Measurements from ENCODE around the gene CLBA1. TPM values are rescaled to one million over a fixed set of nuclear protein-coding genes. Genes with fewer than 3 reads are reported as not detected.

Gene CLBA1
- total and polyA plus RNA-seq, 8 donors = 7.1 to 17.2 (median 13.3) TPM

DNA sequence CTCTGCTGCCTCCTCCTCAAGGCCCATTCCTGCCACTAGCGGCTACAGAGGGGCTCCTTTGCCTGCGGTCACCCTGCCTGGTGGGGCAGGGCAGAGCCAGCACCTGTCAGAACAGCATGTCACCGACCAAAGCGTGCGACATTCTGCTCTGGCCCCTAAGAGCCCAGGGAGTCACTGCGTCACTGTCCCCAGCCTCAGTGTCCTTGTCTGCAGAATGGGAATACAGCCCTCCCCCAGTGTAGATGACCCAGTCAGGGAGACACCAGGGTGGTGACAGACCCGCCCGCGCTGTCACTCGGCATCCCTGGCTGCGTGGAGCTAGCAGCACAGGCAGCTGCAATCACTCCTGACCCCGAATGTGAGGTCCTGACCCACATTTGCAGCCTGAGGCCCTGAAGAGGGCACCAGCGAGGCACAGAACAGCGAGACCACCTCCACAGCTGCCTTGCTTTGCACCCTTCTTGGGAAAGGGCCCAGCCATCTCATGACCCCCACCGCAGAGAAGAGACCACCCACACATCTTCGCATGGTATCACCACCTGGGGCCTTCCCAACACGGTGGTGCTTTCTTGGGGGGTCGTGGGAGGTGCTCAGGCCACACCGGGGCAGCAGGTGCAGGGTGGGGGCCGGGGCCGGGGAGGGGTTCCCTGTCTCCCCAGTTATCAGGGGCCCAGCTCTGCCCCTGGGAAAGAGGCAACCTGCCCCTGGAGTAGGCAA lies 9.9 kb upstream of the CLBA1 start:
- H3K27ac ChIP-seq = no peak overlapping the region
- no peaks in the 10 kb centered on the region for H3K36me3 ChIP-seq
- H3K9me3 ChIP-seq = no peaks in the 10 kb centered on the region
- no peak for ATAC-seq
- intact Hi-C loops (cut with DNase I) = loop anchor here in 1 of 2 donors (5.0 kb wide), 1 partner anchor 72 kb away; no protein-coding TSS in a partner anchor
- H3K27me3 ChIP-seq = peaks cover 0 to 32% of the 10 kb centered on the region in 2 donors
- peaks cover 49 to 93% of the 10 kb centered on the region in 2 donors for H3K4me1 ChIP-seq
- TF ChIP-seq, protein P1, sequence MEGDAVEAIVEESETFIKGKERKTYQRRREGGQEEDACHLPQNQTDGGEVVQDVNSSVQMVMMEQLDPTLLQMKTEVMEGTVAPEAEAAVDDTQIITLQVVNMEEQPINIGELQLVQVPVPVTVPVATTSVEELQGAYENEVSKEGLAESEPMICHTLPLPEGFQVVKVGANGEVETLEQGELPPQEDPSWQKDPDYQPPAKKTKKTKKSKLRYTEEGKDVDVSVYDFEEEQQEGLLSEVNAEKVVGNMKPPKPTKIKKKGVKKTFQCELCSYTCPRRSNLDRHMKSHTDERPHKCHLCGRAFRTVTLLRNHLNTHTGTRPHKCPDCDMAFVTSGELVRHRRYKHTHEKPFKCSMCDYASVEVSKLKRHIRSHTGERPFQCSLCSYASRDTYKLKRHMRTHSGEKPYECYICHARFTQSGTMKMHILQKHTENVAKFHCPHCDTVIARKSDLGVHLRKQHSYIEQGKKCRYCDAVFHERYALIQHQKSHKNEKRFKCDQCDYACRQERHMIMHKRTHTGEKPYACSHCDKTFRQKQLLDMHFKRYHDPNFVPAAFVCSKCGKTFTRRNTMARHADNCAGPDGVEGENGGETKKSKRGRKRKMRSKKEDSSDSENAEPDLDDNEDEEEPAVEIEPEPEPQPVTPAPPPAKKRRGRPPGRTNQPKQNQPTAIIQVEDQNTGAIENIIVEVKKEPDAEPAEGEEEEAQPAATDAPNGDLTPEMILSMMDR (IDR thresholded peaks at IDR 0.05) = no peak
- DNase-seq = peak in 1 of 4 donors; percentile 57
- no peak overlapping the region for H3K4me3 ChIP-seq

DNA sequence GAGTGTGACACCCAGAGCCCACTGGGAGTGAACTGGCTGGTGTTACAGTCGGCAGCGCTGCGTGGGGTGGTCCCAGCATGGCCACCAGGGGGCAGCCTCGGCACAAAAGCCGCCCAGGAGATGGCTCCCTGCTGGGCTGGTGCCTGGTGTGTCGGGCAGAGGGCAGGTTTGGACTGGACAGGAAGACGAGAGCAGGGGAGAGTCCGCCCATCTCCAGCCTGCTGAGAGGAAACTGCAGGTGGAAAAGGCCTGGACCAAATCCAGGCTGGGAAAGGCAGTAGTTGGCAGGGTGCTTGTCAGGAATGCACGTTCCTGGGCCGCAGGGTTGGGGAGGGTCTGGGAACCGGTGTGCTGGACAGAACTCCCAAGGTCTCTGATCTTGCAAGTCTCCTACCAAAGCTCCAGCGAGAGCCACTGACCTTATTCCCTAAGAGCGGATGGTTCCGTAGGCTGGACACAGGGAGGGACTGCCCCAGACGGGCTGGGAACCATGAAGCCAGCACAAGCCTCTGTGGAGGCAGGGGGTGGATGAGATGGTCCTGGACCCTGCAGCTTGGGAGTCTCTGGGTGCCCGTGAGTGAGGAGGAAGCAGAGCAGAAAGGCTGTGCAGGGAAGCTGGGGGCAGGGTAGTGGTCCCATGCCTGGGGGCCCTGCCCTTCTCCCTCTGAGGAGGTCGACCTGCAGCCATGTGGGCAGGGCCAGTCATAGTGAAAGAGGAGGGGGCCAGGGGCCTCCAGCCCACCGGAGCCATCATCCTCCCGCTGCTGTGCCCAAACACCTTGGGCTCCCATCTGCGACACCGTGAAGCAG lies 9.2 kb upstream of the CLBA1 start:
- Histone ChIP-seq H3K27me3 (peaks cover 0 to 32% of the 10 kb centered on the region in 2 donors), H3K4me3 (no peak overlapping the region), H3K36me3 (no peaks in the 10 kb centered on the region), H3K4me1 (peaks cover 45 to 86% of the 10 kb centered on the region in 2 donors), H3K9me3 (no peaks in the 10 kb centered on the region), H3K27ac (no peak overlapping the region)
- TF ChIP-seq, protein P1 (IDR thresholded peaks at IDR 0.05) = peak; percentile 91 to 96
- DNase-seq (peak in 3 of 4 donors; percentile 78 to 97 (median 86)), ATAC-seq (peak; percentile 43)
- intact Hi-C loops (cut with DNase I) = loop anchor here in 1 of 2 donors (5.0 kb wide), 1 partner anchor 71 kb away; no protein-coding TSS in a partner anchor

DNA sequence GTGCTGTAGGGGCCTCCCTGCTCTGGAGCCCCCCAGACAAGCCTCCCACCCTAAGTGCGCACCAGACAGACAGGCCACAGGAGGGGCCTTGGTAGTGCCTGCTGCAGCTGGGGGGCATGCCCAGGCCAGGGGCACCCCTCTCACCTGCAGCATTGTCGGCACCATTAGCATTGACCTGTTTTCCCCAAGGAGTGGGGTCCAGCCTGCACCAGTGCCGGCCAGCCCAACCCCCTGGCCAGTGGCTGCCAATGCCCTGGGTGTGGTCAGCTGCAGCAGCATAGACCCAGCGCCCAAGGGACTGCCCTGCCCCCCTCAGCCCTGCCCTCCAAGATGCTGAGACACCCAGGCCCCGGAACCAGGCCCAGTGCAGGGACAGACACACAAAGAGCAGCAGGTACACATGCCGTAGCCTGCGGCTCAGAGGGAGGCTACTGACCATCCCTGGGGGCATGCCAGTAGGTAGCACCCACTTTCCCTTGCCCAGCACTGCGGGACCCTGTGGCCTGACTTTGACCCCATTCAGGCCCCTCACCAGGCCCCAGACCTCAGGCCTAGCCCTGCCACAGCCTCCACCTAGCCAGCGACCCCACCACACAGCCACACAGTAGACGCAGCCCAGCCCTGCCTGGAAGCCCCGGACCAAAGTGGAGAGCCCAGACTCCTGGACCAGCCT lies 8.4 kb upstream of the CLBA1 start:
- intact Hi-C loops (cut with DNase I) = loop anchor here in 1 of 2 donors (5.0 kb wide), 1 partner anchor 70 kb away; no protein-coding TSS in a partner anchor
- H3K4me1 ChIP-seq = peaks cover 38 to 80% of the 10 kb centered on the region in 2 donors
- H3K27ac ChIP-seq = no peak overlapping the region
- H3K27me3 ChIP-seq = peaks cover 0 to 32% of the 10 kb centered on the region in 2 donors
- H3K9me3 ChIP-seq = no peaks in the 10 kb centered on the region
- no peak for ATAC-seq
- TF ChIP-seq, protein P1 (IDR thresholded peaks at IDR 0.05) = no peak
- DNase-seq = peak in 2 of 4 donors; percentile 34 to 68
- peak overlapping the region in 1 of 2 donors; percentile 37 for H3K4me3 ChIP-seq
- H3K36me3 ChIP-seq = no peaks in the 10 kb centered on the region

DNA sequence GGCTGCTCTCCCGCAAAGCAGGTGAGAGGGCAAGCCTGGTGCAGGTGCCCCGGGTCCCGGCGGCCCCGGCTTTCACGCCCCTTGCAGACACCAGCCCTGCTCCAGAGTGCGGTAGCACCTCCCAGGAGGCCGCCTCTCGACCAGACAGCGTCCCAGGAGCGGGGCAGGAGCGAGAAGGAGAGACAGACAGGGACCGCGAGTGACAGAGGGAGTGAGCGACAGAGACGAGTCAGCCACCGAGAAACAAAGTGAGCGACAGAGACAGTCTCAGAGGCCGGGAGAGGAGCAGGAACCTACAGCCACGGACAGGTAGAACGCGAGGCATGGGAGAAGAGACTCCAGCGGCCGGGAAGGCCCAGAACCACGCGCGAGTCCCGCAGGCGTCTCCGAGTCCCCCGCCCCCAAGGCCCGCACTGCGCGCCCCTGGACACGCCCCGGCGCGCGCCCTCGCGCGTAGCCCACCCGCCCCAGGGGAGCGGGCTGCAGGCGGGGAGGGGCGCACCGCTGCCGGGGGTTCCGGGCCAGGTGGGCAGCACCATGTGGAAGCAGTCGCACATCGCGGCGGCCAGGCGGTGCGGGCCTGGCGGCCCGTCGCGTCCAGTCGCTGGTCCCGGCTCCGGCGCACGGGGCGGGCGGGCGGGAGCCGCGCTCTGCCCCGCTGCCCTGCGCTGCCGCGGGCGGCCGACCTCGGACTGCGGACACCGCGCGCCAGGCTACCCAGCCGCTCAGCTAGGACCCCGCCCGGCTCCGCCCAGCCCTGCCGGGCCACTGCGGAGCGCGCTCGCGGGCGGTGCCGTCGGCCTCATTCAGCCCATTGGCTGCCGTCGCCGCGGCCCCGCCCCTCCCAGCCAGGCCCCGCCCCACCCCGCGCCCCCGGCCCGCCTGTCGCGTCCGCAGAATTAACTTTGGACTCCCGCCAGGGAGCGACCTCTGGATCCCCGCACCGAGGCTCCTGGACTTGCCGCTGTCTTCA lies 7.6 kb upstream of the CLBA1 start, which contains the start of gene AHNAK2:
Gene AHNAK2 (minus strand): TSS at position 694 of the 973 bp plus-strand sequence. CDS start 137 bp downstream, at position 557.
- peak in 3 of 4 donors; percentile 74 to 92 (median 82) for DNase-seq
- Histone ChIP-seq H3K27ac (no peak within 1 kb of the TSS), H3K9me3 (no peaks in the 10 kb centered on the region), H3K4me1 (peaks cover 29 to 72% of the 10 kb centered on the region in 2 donors), H3K27me3 (peaks cover 0 to 32% of the 10 kb centered on the region in 2 donors), H3K36me3 (no peaks in the 10 kb centered on the region), H3K4me3 (peak within 1 kb of the TSS in 1 of 2 donors; percentile 37)
- ATAC-seq = peak; percentile 68
- intact Hi-C loops (cut with DNase I) = loop anchor here in 1 of 2 donors (5.0 kb wide), 1 partner anchor 69 kb away; no protein-coding TSS in a partner anchor
- TF ChIP-seq, protein P1 (IDR thresholded peaks at IDR 0.05) = no peak

All from left lung (tissue), 10 donors.